H9 (cell line): ENCODE measurements around the gene PNPLA2. TPM values are rescaled to one million over a fixed set of nuclear protein-coding genes. Genes with fewer than 3 reads are reported as not detected.

Source experiments
- DNase-seq: peaks from one replicate; pipeline ENCODE4 v3.0.0-alpha.2; 2017
- H2AFZ ChIP-seq: one replicate; pipeline ENCODE4 v1.6.1; 2013; ENCODE audit warnings: mild to moderate bottlenecking, low read length, control low read depth, moderate library complexity
- H2AK5ac ChIP-seq: 2 replicates; pipeline ENCODE4 v1.6.1; 2013; ENCODE audit warnings: low read length, control low read depth, mixed read lengths; ENCODE audit not compliant: insufficient read length
- H2BK120ac ChIP-seq: one replicate; pipeline ENCODE4 v1.6.1; 2013; ENCODE audit warnings: low read depth, mild to moderate bottlenecking, low read length, control low read depth, inconsistent platforms; ENCODE audit not compliant: poor library complexity, severe bottlenecking
- H2BK12ac ChIP-seq: 2 replicates; pipeline ENCODE4 v1.6.1; 2013; ENCODE audit warnings: low read length, control low read depth, mixed read lengths, low read depth; ENCODE audit not compliant: insufficient read length
- H2BK15ac ChIP-seq: 2 replicates; pipeline ENCODE4 v1.6.1; 2013; ENCODE audit warnings: low read depth, low read length, control low read depth
- H2BK20ac ChIP-seq: one replicate; pipeline ENCODE4 v1.6.1; 2013; ENCODE audit warnings: low read depth, mild to moderate bottlenecking, low read length, control low read depth, inconsistent platforms; ENCODE audit not compliant: poor library complexity, severe bottlenecking
- H2BK5ac ChIP-seq: 2 replicates; pipeline ENCODE4 v1.6.1; 2013; ENCODE audit warnings: low read length, control low read depth, mixed read lengths; ENCODE audit not compliant: insufficient read length
- H3K14ac ChIP-seq: 2 replicates; pipeline ENCODE4 v1.6.1; 2013; ENCODE audit warnings: low read length, control low read depth; ENCODE audit not compliant: insufficient read depth
- H3K18ac ChIP-seq: 2 replicates; pipeline ENCODE4 v1.6.1; 2013; ENCODE audit warnings: low read depth, mild to moderate bottlenecking, mixed read lengths, low read length, control low read depth; ENCODE audit not compliant: insufficient read length
- H3K23ac ChIP-seq: 2 replicates; pipeline ENCODE4 v1.6.1; 2013; ENCODE audit warnings: low read length, control low read depth, mixed read lengths, low read depth; ENCODE audit not compliant: insufficient read length
- H3K23me2 ChIP-seq: 2 replicates; pipeline ENCODE4 v1.6.1; 2013; ENCODE audit warnings: low read depth, mild to moderate bottlenecking, mixed read lengths, low read length, control low read depth; ENCODE audit not compliant: insufficient read length, poor library complexity, severe bottlenecking
- H3K27ac ChIP-seq: 2 replicates; pipeline ENCODE4 v1.5.1; 2013; ENCODE audit warnings: low read length, control low read depth, mixed read lengths, low read depth; ENCODE audit not compliant: insufficient read length
- H3K27me3 ChIP-seq: 2 replicates; pipeline ENCODE4 v1.6.1; 2013; ENCODE audit warnings: low read length, control low read depth, inconsistent platforms; ENCODE audit not compliant: insufficient read depth
- H3K4ac ChIP-seq: 2 replicates; pipeline ENCODE4 v1.6.1; 2013; ENCODE audit warnings: low read depth, mild to moderate bottlenecking, control low read depth, inconsistent platforms, low read length, moderate library complexity
- H3K4me1 ChIP-seq: 2 replicates; pipeline ENCODE4 v1.6.1; 2013; ENCODE audit warnings: low read length, control low read depth, inconsistent platforms; ENCODE audit not compliant: insufficient read depth
- H3K4me2 ChIP-seq: 2 replicates; pipeline ENCODE4 v1.6.1; 2013; ENCODE audit warnings: low read length, control low read depth, mixed read lengths; ENCODE audit not compliant: insufficient read length, insufficient read depth
- H3K56ac ChIP-seq: 2 replicates; pipeline ENCODE4 v1.6.1; 2013; ENCODE audit warnings: low read depth, mild to moderate bottlenecking, mixed read lengths, low read length, control low read depth; ENCODE audit not compliant: insufficient read length
- H3K79me1 ChIP-seq: 2 replicates; pipeline ENCODE4 v1.6.1; 2013; ENCODE audit warnings: low read depth, mild to moderate bottlenecking, moderate library complexity, low read length, control low read depth, inconsistent platforms; ENCODE audit not compliant: insufficient read depth, poor library complexity, severe bottlenecking
- H3K79me2 ChIP-seq: 2 replicates; pipeline ENCODE4 v1.6.1; 2013; ENCODE audit warnings: low read length, control low read depth, inconsistent platforms; ENCODE audit not compliant: insufficient read depth
- H3K9ac ChIP-seq: 2 replicates; pipeline ENCODE4 v1.6.1; 2013; ENCODE audit warnings: low read length, control low read depth, mixed read lengths; ENCODE audit not compliant: insufficient read length; ENCODE audit errors: extremely low read depth
- H3K9me3 ChIP-seq: one replicate; pipeline ENCODE4 v1.6.1; 2013; ENCODE audit warnings: low read depth, low read length, inconsistent platforms; ENCODE audit not compliant: control insufficient read depth
- H3T11ph ChIP-seq: one replicate; pipeline ENCODE4 v1.6.1; 2013; ENCODE audit warnings: mild to moderate bottlenecking, low read length, control low read depth, inconsistent platforms
- H4K20me1 ChIP-seq: one replicate; pipeline ENCODE4 v1.6.1; 2013; ENCODE audit not compliant: control insufficient read depth, insufficient read length, insufficient read depth
- H4K5ac ChIP-seq: 2 replicates; pipeline ENCODE4 v1.6.1; 2013; ENCODE audit warnings: low read depth, mild to moderate bottlenecking, mixed read lengths, low read length, control low read depth; ENCODE audit not compliant: insufficient read length
- H4K8ac ChIP-seq: replicated peaks from 2 replicates; pipeline ENCODE4 v1.6.1; 2013; ENCODE audit warnings: low read length, control low read depth, mixed read lengths, low read depth; ENCODE audit not compliant: insufficient read length
- H4K91ac ChIP-seq: 2 replicates; pipeline ENCODE4 v1.6.1; 2013; ENCODE audit warnings: low read depth, mild to moderate bottlenecking, moderate library complexity, mixed read lengths, low read length, control low read depth; ENCODE audit not compliant: insufficient read length
- H3K27ac Mint-ChIP-seq, 3 experiments: 2 replicates in 2 of 3; 3 replicates in 1 of 3; pipeline ENCODE4 v1.8.0; 2020 to 2021; ENCODE audit warnings: mixed read lengths in 3 of 3, mild to moderate bottlenecking in 1 of 3, moderate library complexity in 1 of 3
- H3K27me3 Mint-ChIP-seq: 2 replicates; pipeline ENCODE4 v1.8.0; 2021; ENCODE audit warnings: low read depth, mild to moderate bottlenecking, moderate library complexity, mixed read lengths
- H3K36me3 Mint-ChIP-seq, 3 experiments: 2 replicates in 2 of 3; 3 replicates in 1 of 3; pipeline ENCODE4 v1.8.0; 2020 to 2021; ENCODE audit warnings: low read depth in 3 of 3, mixed read lengths in 3 of 3; ENCODE audit not compliant: insufficient read depth in 1 of 3
- H3K4me1 Mint-ChIP-seq, 2 experiments: 2 replicates each; pipeline ENCODE4 v1.8.0; 2020; ENCODE audit warnings: mixed read lengths in 2 of 2
- H3K4me3 Mint-ChIP-seq, 2 experiments: 2 replicates in 1 of 2; 3 replicates in 1 of 2; pipeline ENCODE4 v1.8.0; 2020 to 2021; ENCODE audit warnings: mild to moderate bottlenecking in 2 of 2, mixed read lengths in 2 of 2, moderate library complexity in 1 of 2
- H3K9me3 Mint-ChIP-seq, 2 experiments: 2 replicates in 1 of 2; 3 replicates in 1 of 2; pipeline ENCODE4 v1.8.0; 2020; ENCODE audit warnings: mild to moderate bottlenecking in 2 of 2, mixed read lengths in 2 of 2, moderate library complexity in 1 of 2
- CTCF ChIP-seq: fragments of 200-600 bp; sonication (generic); conservative IDR thresholded peaks from 3 replicates; pipeline ENCODE4 v1.8.0; 2021; ENCODE audit warnings: antibody characterized with exemption, mild to moderate bottlenecking
- WGBS: extraction: QIAGEN DNeasy Blood & Tissue Kit; methylation state at CpG from one replicate; pipeline ENCODE4 v1.1.7; 2013; ENCODE audit warnings: missing lambda C conversion rate, low lambda C conversion rate, mixed read lengths; ENCODE audit not compliant: insufficient read length; ENCODE audit errors: extremely low coverage; 5-methylcytosine and 5-hydroxymethylcytosine counted together
- total RNA-seq: library from RNA; stranded (reverse); gene quantifications from 2 replicates; pipeline ENCODE4 v1.2.1, GENCODE V29; 2021

Gene PNPLA2
- total RNA-seq, 1 experiment from 2014 or later: 67.3 TPM

GRCh38 chr11:800473-800872, 18.2 kb upstream of the PNPLA2 start:
- Mint-ChIP-seq H3K36me3 (peaks cover 0 to 8% (median 8%) of the 10 kb centered on the region in 3 experiments; a peak in 4 of 7 replicates), H3K27ac (no peak overlapping the region), H3K4me1 (peaks cover 14 to 23% of the 10 kb centered on the region in 2 experiments), H3K9me3 (no peaks in the 10 kb centered on the region), H3K27me3 (no peaks in the 10 kb centered on the region), H3K4me3 (no peak overlapping the region; a peak in 1 of 5 replicates)
- DNase-seq: no peak
- WGBS: no CpG with 5 or more reads among the region's 30 CpGs
- Histone ChIP-seq H2BK5ac (no peak overlapping the region), H3K27me3 (no peaks in the 10 kb centered on the region), H3K9ac (no peak overlapping the region), H2BK12ac (no peak overlapping the region), H2BK20ac (no peak overlapping the region), H3K4ac (no peak overlapping the region), H3K4me2 (no peak overlapping the region), H3K18ac (no peak overlapping the region), H2AK5ac (no peak overlapping the region), H2BK120ac (no peak overlapping the region), H3K79me2 (no peaks in the 10 kb centered on the region), H4K8ac (no peak overlapping the region), H3K23ac (no peak overlapping the region), H3K56ac (no peak overlapping the region), H3K27ac (no peak overlapping the region), H3K14ac (no peak overlapping the region), H4K20me1 (peaks cover 2% of the 10 kb centered on the region), H4K5ac (no peak overlapping the region), H4K91ac (no peak overlapping the region), H3T11ph (no peak overlapping the region), H3K9me3 (no peaks in the 10 kb centered on the region), H3K4me1 (no peaks in the 10 kb centered on the region; the same call in 1 of the 2 replicates), H2BK15ac (no peak overlapping the region), H3K23me2 (peaks cover 15% of the 10 kb centered on the region), H3K79me1 (no peaks in the 10 kb centered on the region), H2AFZ (no peak overlapping the region)
- TF ChIP-seq CTCF: no peak
